SK-N-SH (cell line): ENCODE measurements around the gene CTBP2.
A peak's percentile ranks its signal among the peaks of the same experiment; 100 is the strongest.

Experiments used
- POLR2AphosphoS5 ChIP-seq: IDR thresholded peaks from 2 replicates; pipeline ENCODE4 v1.6.1; 2012; ENCODE audit warnings: low read depth, low read length
- SIN3A ChIP-seq: IDR thresholded peaks from 2 replicates; pipeline ENCODE4 v1.6.1; 2012; ENCODE audit warnings: low read depth, mild to moderate bottlenecking, low read length, moderate library complexity, borderline replicate concordance
- TF ChIP-seq, protein P1 (sequence below): IDR thresholded peaks from 2 replicates; pipeline ENCODE4; 2012
- TF ChIP-seq, protein P2 (sequence below): IDR thresholded peaks from 2 replicates; pipeline ENCODE4 v1.6.1; 2012; ENCODE audit warnings: mild to moderate bottlenecking, low read depth, low read length, moderate library complexity
- TF ChIP-seq, protein P3 (sequence below): fragments of 200-600 bp; sonication (generic); IDR thresholded peaks from 2 replicates; pipeline ENCODE4 v1.6.1; 2017; ENCODE audit warnings: antibody characterized with exemption, mild to moderate bottlenecking, moderate library complexity

DNA sequence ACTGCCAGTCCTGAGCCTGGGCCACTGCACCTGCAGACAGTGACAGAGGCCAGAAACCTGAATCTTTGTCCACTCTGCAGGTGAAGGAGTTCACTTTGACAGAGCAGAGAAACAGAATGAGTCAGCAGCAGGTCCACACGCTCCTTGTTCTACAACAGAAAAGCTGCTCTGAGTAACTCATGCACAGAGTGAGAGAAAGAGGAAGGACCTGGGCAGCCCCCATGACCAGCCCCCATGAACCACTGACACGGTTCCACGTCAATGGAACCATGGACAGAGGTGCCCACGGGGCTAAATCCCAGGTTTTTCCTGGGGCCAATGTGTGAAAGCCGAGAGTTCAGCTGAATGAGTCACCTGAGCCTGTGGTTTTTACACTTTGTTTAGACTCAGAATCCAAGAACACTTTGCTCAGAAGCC is 40.8 kb upstream of the CTBP2 start:
- TF ChIP-seq, protein P1, sequence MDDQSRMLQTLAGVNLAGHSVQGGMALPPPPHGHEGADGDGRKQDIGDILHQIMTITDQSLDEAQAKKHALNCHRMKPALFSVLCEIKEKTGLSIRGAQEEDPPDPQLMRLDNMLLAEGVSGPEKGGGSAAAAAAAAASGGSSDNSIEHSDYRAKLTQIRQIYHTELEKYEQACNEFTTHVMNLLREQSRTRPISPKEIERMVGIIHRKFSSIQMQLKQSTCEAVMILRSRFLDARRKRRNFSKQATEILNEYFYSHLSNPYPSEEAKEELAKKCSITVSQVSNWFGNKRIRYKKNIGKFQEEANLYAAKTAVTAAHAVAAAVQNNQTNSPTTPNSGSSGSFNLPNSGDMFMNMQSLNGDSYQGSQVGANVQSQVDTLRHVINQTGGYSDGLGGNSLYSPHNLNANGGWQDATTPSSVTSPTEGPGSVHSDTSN: no peak
- TF ChIP-seq, protein P2, sequence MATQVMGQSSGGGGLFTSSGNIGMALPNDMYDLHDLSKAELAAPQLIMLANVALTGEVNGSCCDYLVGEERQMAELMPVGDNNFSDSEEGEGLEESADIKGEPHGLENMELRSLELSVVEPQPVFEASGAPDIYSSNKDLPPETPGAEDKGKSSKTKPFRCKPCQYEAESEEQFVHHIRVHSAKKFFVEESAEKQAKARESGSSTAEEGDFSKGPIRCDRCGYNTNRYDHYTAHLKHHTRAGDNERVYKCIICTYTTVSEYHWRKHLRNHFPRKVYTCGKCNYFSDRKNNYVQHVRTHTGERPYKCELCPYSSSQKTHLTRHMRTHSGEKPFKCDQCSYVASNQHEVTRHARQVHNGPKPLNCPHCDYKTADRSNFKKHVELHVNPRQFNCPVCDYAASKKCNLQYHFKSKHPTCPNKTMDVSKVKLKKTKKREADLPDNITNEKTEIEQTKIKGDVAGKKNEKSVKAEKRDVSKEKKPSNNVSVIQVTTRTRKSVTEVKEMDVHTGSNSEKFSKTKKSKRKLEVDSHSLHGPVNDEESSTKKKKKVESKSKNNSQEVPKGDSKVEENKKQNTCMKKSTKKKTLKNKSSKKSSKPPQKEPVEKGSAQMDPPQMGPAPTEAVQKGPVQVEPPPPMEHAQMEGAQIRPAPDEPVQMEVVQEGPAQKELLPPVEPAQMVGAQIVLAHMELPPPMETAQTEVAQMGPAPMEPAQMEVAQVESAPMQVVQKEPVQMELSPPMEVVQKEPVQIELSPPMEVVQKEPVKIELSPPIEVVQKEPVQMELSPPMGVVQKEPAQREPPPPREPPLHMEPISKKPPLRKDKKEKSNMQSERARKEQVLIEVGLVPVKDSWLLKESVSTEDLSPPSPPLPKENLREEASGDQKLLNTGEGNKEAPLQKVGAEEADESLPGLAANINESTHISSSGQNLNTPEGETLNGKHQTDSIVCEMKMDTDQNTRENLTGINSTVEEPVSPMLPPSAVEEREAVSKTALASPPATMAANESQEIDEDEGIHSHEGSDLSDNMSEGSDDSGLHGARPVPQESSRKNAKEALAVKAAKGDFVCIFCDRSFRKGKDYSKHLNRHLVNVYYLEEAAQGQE: peak; percentile 80; the same call in 1 of the 2 replicates
- TF ChIP-seq SIN3A: no peak
- TF ChIP-seq, protein P3, sequence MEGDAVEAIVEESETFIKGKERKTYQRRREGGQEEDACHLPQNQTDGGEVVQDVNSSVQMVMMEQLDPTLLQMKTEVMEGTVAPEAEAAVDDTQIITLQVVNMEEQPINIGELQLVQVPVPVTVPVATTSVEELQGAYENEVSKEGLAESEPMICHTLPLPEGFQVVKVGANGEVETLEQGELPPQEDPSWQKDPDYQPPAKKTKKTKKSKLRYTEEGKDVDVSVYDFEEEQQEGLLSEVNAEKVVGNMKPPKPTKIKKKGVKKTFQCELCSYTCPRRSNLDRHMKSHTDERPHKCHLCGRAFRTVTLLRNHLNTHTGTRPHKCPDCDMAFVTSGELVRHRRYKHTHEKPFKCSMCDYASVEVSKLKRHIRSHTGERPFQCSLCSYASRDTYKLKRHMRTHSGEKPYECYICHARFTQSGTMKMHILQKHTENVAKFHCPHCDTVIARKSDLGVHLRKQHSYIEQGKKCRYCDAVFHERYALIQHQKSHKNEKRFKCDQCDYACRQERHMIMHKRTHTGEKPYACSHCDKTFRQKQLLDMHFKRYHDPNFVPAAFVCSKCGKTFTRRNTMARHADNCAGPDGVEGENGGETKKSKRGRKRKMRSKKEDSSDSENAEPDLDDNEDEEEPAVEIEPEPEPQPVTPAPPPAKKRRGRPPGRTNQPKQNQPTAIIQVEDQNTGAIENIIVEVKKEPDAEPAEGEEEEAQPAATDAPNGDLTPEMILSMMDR: no peak
- TF ChIP-seq POLR2AphosphoS5: no peak
